GM12878 (cell line): Measurements from ENCODE around the gene FGF2. TPM values are rescaled to one million over a fixed set of nuclear protein-coding genes. Genes with fewer than 3 reads are reported as not detected.

Experiments
- ATAC-seq: fragments of 200-7000 bp; cut with Tn5 transposase; 3 replicates; pipeline ENCODE4 v1.9.1; 2020; ENCODE audit warnings: mild to moderate bottlenecking, moderate library complexity
- BruUV-seq: library from RNA; stranded (reverse); fragments of 400-500 nt; replicated peaks from 2 replicates; lab custom pipeline; 2021; lab: Mats Ljungman, UMichigan
- CTCF ChIA-PET: fragments of 300-600 bp; sonication (Branson Sonifier 250); formaldehyde crosslinking; extraction: SDS; loops from one replicate; lab custom pipeline; 2021; ENCODE audit warnings: inconsistent platforms; lab: Yijun Ruan, JAX
- POLR2A ChIA-PET: fragments of 350-600 bp; formaldehyde crosslinking; extraction: SDS; loops from one replicate; lab custom pipeline; 2021; ENCODE audit warnings: inconsistent platforms; lab: Charles Lee
- RAD21 ChIA-PET: fragments of 300-600 bp; sonication (Branson Sonifier 250); formaldehyde crosslinking; loops from one replicate; lab custom pipeline; 2023; ENCODE audit warnings: antibody characterized with exemption; ENCODE audit not compliant: unreplicated experiment; lab: Charles Lee
- SMC1A ChIA-PET: fragments of 300-600 bp; sonication (Branson Sonifier 250); formaldehyde crosslinking; loops from one replicate; lab custom pipeline; 2023; ENCODE audit not compliant: unreplicated experiment, uncharacterized antibody; lab: Charles Lee
- DNase-seq: peaks from one replicate; pipeline ENCODE4 v3.0.0-alpha.2; 2011; ENCODE audit warnings: low read depth, low spot score
- FAIRE-seq: peaks from 3 replicates; lab custom pipeline; 2011; peaks lifted over from hg19 to GRCh38; lab: Jason Lieb, UNC
- H2AFZ ChIP-seq: 2 replicates; pipeline ENCODE4 v1.6.0; 2011; ENCODE audit warnings: low read depth, low read length, control low read depth; ENCODE audit not compliant: control insufficient read depth
- H3K27ac ChIP-seq: 2 replicates; pipeline ENCODE4 v1.5.1; 2011; ENCODE audit warnings: control low read depth; ENCODE audit not compliant: control insufficient read depth, insufficient read depth
- H3K27me3 ChIP-seq, 2 experiments: replicated peaks in 1 of 2; 2 replicates each; pipeline versions ENCODE4 v1.6.0 to v1.6.1; 2011; ENCODE audit warnings: low read length in 1 of 2; ENCODE audit not compliant: control insufficient read depth in 2 of 2, insufficient read depth in 2 of 2
- H3K36me3 ChIP-seq, 2 experiments: 2 replicates each; pipeline ENCODE4 v1.5.1; 2011; ENCODE audit warnings: low read length in 1 of 2; ENCODE audit not compliant: control insufficient read depth in 2 of 2, insufficient read depth in 2 of 2
- H3K4me1 ChIP-seq: 2 replicates; pipeline ENCODE4 v1.6.1; 2011; ENCODE audit warnings: mild to moderate bottlenecking, low read length, moderate library complexity, mixed read lengths; ENCODE audit not compliant: control insufficient read depth, insufficient read depth
- H3K4me2 ChIP-seq: 2 replicates; pipeline ENCODE4 v1.6.0; 2011; ENCODE audit warnings: control low read depth; ENCODE audit not compliant: control insufficient read depth, insufficient read depth
- H3K4me3 ChIP-seq: fragments of 200-600 bp; sonication (generic); 2 replicates; pipeline ENCODE4 v1.5.1; 2016
- H3K79me2 ChIP-seq: 2 replicates; pipeline ENCODE4 v1.6.0; 2011; ENCODE audit warnings: low read length; ENCODE audit not compliant: control insufficient read depth, insufficient read depth
- H3K9ac ChIP-seq: 2 replicates; pipeline ENCODE4 v1.8.0; 2011; ENCODE audit warnings: low read length, control low read depth, mixed read lengths; ENCODE audit not compliant: control insufficient read depth, insufficient read depth
- H3K9me3 ChIP-seq: replicated peaks from 3 replicates; pipeline ENCODE4 v1.5.1; 2011; ENCODE audit warnings: mild to moderate bottlenecking, low read length; ENCODE audit not compliant: control insufficient read depth, insufficient read depth
- H4K20me1 ChIP-seq: 2 replicates; pipeline ENCODE4 v1.6.0; 2011; ENCODE audit not compliant: control insufficient read depth, insufficient read depth
- ATF2 ChIP-seq: IDR thresholded peaks from 2 replicates; pipeline ENCODE4 v1.6.1; 2012; ENCODE audit warnings: low read length, inconsistent platforms
- CBFB ChIP-seq: IDR thresholded peaks from 2 replicates; pipeline ENCODE4 v1.6.1; 2016; ENCODE audit warnings: antibody characterized with exemption, low read depth
- CEBPB ChIP-seq, 2 experiments: fragments of 150-350 bp in 1 of 2; IDR thresholded peaks; 2 replicates each; pipeline ENCODE4 v1.6.1; 2012 to 2014; ENCODE audit warnings: low read depth in 2 of 2, low read length in 2 of 2, borderline replicate concordance in 1 of 2, inconsistent platforms in 1 of 2
- CUX1 ChIP-seq: IDR thresholded peaks from 2 replicates; pipeline ENCODE4 v1.6.1; 2012; ENCODE audit warnings: improper control_type of control experiment, low read depth, low read length; ENCODE audit not compliant: insufficient replicate concordance
- FOXM1 ChIP-seq: IDR thresholded peaks from 2 replicates; pipeline ENCODE4 v1.6.1; 2012; ENCODE audit warnings: low read depth, mild to moderate bottlenecking, inconsistent platforms, low read length, moderate library complexity
- MEF2A ChIP-seq: IDR thresholded peaks from 2 replicates; pipeline ENCODE4 v1.6.1; 2011; ENCODE audit warnings: low read depth, mild to moderate bottlenecking, low read length, moderate library complexity; ENCODE audit not compliant: insufficient read depth
- NFYA ChIP-seq: IDR thresholded peaks from 2 replicates; pipeline ENCODE4 v1.6.1; 2011; ENCODE audit warnings: low read depth, mild to moderate bottlenecking, low read length, improper control_type of control experiment, borderline replicate concordance
- NR2C1 ChIP-seq: fragments of 450-650 bp; IDR thresholded peaks from 2 replicates; pipeline ENCODE4 v1.6.1; 2017; ENCODE audit warnings: antibody characterized with exemption, mild to moderate bottlenecking, moderate library complexity
- SMC3 ChIP-seq: IDR thresholded peaks from 2 replicates; pipeline ENCODE4 v1.6.1; 2011; ENCODE audit warnings: low read length, improper control_type of control experiment, borderline replicate concordance
- SREBF2 ChIP-seq: IDR thresholded peaks from 2 replicates; pipeline ENCODE4 v1.6.1; 2012; ENCODE audit warnings: mild to moderate bottlenecking, low read length
- TCF7 ChIP-seq: IDR thresholded peaks from 2 replicates; pipeline ENCODE4 v1.6.1; 2014; ENCODE audit warnings: antibody characterized with exemption, borderline replicate concordance
- YY1 ChIP-seq: IDR thresholded peaks from 2 replicates; pipeline ENCODE4 v1.6.1; 2011; ENCODE audit warnings: low read depth, mild to moderate bottlenecking, low read length
- ZBED1 ChIP-seq: IDR thresholded peaks from 2 replicates; pipeline ENCODE4 v1.6.1; 2016; ENCODE audit warnings: borderline replicate concordance
- ZNF207 ChIP-seq: fragments of 450-650 bp; IDR thresholded peaks from 2 replicates; pipeline ENCODE4 v1.6.1; 2014; ENCODE audit warnings: antibody characterized with exemption, mild to moderate bottlenecking, borderline replicate concordance
- ZNF24 ChIP-seq: fragments of 450-650 bp; IDR thresholded peaks from 2 replicates; pipeline ENCODE4 v1.6.1; 2017; ENCODE audit warnings: antibody characterized with exemption, mild to moderate bottlenecking
- WGBS: methylation state at CpG from one replicate; pipeline ENCODE4 v1.1.6; 2016; ENCODE audit warnings: low lambda C conversion rate; ENCODE audit not compliant: insufficient replicate concordance, insufficient coverage; ENCODE audit errors: missing lambda C conversion rate; 5-methylcytosine and 5-hydroxymethylcytosine counted together
- in situ Hi-C: fragments of 300-500 bp; cut with MboI; formaldehyde crosslinking; loops from 9 replicates; pipeline ENCODE4 v1.14.3; 2018; ENCODE audit warnings: mixed read lengths
- intact Hi-C: fragments of 100-400 bp; cut with micrococcal nuclease; formaldehyde crosslinking; loops from one replicate; pipeline ENCODE4 v1.14.2; 2022; ENCODE audit not compliant: unreplicated experiment
- polyA plus RNA-seq, 11 experiments: library from polyadenylated mRNA; depleted of rRNA in 4 of 11; unstranded in 6 of 11; stranded (reverse) in 5 of 11; fragments of >200 nt; fragmentation: Nextera tagmentation in 4 of 11; fragmentation: Illumina TruSeq in 1 of 11; extraction: Ambion mirVana in 4 of 11; extraction: Trizol in 1 of 11; gene quantifications; 1 replicate in 1 of 11; 2 replicates in 10 of 11; pipeline versions ENCODE4 v1.2.1 to v1.2.3, GENCODE V29; 2011 to 2016; ENCODE audit warnings: inconsistent platforms in 2 of 11, missing spikeins in 2 of 11, low read depth in 1 of 11
- total RNA-seq, 4 experiments: library from RNA; depleted of rRNA in 3 of 4; stranded (reverse); fragments of >200 nt in 3 of 4; fragmentation: Illumina TruSeq in 1 of 4; extraction: Trizol in 1 of 4; gene quantifications; 2 replicates each; pipeline versions ENCODE4 v1.2.1 to v1.2.3, GENCODE V29; 2013 to 2021

The FGF2 gene
- total and polyA plus RNA-seq, 10 of the 15 experiments (the other 5 are each of a cell fraction or from before 2014, with no cell fraction given), result 0.13 to 1.7 (median 0.25) TPM

GRCh38 chr4:122784261-122784660 is 42.4 kb upstream of the FGF2 start:
- Histone ChIP-seq H3K27me3 (peaks cover 0 to 3% of the 10 kb centered on the region in 2 experiments; a peak in 2 of 4 replicates), H3K79me2 (no peaks in the 10 kb centered on the region), H3K9me3 (no peaks in the 10 kb centered on the region), H3K36me3 (no peaks in the 10 kb centered on the region), H3K9ac (no peak overlapping the region), H2AFZ (no peak overlapping the region), H3K4me3 (no peak overlapping the region), H3K27ac (no peak overlapping the region), H4K20me1 (no peaks in the 10 kb centered on the region), H3K4me1 (no peaks in the 10 kb centered on the region), H3K4me2 (no peak overlapping the region)
- CTCF ChIA-PET, result no interaction called here
- ATAC-seq, result no peak
- in situ Hi-C loops, result no loop called here
- no peak for DNase-seq
- WGBS, result 85% methylated on average over 1 of the region's 1 CpG
- RAD21 ChIA-PET, result no interaction called here
- intact Hi-C loops, result no loop called here
- SMC1A ChIA-PET, result interaction anchor here (0.7 kb wide), 3 partner anchors 18 to 107 kb away, joined by 3 read pairs; no protein-coding TSS in a partner anchor
- FAIRE-seq, result no peak
- no TSS peak for BruUV-seq
- POLR2A ChIA-PET, result no interaction called here
- TF ChIP-seq CBFB (no peak), CEBPB (IDR thresholded peaks at IDR 0.05; ENCODE audit: borderline replicate concordance in 1 of 2, low read depth in 2 of 2, low read length in 2 of 2) (no peak), FOXM1 (no peak), ZBED1 (no peak), NR2C1 (no peak), ATF2 (no peak), SMC3 (no peak), TCF7 (no peak), YY1 (no peak), ZNF24 (no peak), MEF2A (no peak), NFYA (no peak), SREBF2 (no peak), ZNF207 (no peak), CUX1 (no peak)
